H7 (cell line): ENCODE measurements around the gene FAM186B. TPM values are rescaled to one million over a fixed set of nuclear protein-coding genes. Genes with fewer than 3 reads are reported as not detected.

ENCODE experiments used
- DNase-seq: peaks from one replicate; pipeline ENCODE4 v3.0.0; 2012
- H3K27me3 ChIP-seq: 2 replicates; pipeline ENCODE4 v1.6.0; 2011; ENCODE audit warnings: mild to moderate bottlenecking, low read length; ENCODE audit not compliant: control insufficient read depth, insufficient read depth
- H3K36me3 ChIP-seq: replicated peaks from 2 replicates; pipeline ENCODE4 v1.5.1; 2011; ENCODE audit warnings: low read length; ENCODE audit not compliant: control insufficient read depth, insufficient read depth
- H3K4me3 ChIP-seq: 2 replicates; pipeline ENCODE4 v1.5.1; 2011; ENCODE audit warnings: low read depth, mild to moderate bottlenecking, control low read depth, low read length, moderate library complexity; ENCODE audit not compliant: insufficient read depth
- total RNA-seq: library from RNA; depleted of rRNA; stranded (reverse); fragments of >200 nt; shearing (Covaris generic); gene quantifications from 2 replicates; pipeline ENCODE4 v1.2.3, GENCODE V29; 2014

FAM186B gene
- total RNA-seq, 1 experiment from 2014 or later: 0.21 TPM

DNA sequence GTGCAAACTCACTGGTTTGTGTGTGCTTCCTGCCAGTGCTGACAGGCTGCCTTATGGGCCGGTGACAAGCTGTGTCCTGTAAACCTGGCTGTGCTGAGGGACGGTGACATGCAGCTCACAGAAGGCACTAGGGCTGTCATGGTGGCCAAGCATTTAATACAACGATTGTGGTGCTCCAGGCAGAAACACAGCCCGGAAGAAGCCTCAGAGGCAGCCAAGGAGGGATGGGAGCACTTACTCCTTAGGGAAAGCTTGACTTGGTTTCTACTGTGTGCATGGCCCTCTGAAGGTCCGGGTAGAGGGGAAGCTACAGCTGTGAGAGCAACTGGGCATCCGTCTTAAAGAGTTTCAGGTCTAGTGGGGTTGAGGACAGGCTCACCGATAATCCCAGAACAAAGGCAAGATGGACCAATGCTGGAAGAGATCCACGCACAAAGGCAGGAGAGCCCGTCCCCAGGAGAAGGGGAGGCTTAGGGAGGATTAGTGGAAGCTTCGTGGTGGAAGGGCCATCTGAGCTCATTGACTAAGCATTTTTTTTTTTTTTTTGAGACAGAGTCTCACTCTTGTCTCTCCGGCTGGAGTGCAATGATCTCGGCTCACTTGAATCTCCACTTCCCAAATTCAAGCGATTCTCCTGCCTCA lies 26.8 kb downstream of the FAM186B start:
- Histone ChIP-seq H3K36me3 (no peaks in the 10 kb centered on the region; the same call in none of the 2 replicates), H3K4me3 (no peak overlapping the region), H3K27me3 (no peaks in the 10 kb centered on the region)
- DNase-seq: no peak

DNA sequence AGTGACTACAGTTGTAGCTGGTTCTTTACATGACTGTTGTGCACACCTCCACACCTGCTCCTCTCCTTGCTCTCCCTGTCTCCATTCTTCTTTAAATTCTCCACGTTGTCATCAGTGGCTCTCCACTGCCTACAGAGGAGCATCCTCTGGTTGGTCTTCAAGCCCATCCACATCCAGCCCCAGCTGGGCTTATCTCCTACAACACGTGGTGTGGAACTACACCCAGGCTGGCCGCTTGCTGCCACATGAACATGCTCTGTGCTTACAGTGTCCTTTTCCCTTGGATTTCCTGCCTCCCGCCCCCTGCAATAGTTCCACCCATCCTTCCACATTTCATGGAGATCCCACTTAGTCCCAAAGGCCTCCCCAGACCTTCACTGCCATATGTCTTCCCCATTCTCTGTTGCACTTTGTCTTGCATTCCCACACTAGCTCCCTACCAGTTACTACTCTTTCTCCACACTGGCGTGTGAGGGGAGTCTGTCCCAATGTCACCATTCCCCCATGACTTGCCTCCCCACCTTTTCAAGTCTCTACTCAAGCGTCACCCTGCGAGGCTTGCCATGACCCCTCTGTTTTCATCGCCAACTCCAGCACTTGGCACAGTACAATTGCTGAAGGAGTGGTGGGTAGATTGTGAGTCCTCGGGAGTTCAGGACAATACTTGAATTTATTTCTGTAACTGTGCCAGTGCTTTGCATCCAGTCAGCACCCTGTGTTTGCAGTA lies 27.7 kb downstream of the FAM186B start:
- Histone ChIP-seq H3K4me3 (no peak overlapping the region), H3K36me3 (no peaks in the 10 kb centered on the region; the same call in 1 of the 2 replicates), H3K27me3 (no peaks in the 10 kb centered on the region)
- DNase-seq: no peak

DNA sequence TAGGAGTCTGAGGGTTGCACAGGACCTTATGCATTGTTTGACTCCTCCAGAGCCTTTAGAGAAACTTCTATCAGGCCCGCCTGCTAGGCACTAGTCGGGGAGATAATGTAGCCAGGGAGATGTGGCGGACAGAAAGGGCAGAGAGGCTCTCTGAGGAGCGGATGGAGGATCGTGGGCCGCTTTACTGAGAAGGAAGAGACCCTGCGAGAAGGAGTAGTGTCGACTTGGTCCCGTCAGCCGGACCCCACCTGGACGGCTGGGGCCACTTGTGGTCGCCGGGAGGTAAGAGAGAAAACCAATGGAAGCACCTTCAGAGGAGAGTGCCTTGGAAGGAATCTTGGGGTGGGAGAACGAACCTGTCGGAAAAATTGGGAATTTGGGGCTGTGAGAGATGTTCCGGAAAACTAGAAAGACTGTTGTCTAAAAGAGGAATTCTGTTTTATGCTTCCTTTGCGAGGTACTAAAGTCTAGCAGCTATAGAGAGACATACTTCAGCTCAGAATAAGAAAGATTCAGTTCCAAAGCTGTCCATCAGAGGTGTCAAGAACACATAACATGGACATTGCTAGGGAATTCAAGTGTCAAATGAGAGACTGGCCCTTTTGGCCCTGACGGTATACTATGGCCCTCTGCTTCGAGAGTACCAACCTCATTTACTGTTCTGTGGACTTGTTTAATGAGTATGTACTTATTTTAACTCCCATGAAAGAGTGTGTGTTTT lies 36.8 kb downstream of the FAM186B start:
- no peaks in the 10 kb centered on the region for H3K27me3 ChIP-seq
- peak overlapping the region; percentile 71 for H3K4me3 ChIP-seq
- H3K36me3 ChIP-seq: peaks cover 16% of the 10 kb centered on the region
- peak; percentile 45 for DNase-seq

DNA sequence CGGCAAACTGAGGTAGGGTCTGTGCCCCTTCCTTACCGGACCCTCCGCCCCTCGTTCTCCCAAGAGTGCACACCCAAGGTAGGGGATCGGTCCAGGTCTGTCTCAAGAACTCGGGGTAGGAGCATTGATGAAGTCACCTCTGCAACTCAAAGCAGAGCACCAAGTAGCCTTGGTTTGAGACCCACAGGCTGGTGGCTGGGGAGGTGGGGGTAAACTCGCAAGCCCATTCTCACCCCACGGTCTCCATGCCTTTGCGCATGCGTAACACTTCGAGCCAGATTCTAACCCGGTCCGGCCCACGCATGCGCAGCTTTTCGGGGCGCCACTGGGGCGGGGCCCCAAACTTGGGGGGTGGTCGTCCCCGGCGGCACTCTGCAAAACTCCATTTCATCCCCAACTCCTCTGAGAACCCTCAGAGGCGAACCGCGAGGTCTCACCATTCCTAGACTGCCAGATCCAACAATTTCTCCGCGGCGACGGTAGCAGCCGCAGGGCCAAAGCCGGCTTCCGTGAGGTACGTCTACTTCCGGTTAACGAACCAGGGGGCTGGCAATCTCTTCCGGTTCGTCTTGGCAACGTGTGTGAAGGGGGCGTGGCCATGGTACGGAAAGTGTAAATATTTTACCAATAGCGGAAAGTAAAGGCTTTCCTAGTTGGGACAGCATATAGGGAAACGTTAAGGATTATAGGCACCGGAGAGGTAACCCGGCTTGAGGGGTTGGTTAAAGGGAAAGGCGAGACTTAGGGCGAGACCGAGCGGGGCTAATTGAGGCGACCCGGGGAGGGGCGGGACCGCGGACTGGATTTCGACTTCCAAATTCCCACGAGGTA lies 37.6 kb downstream of the FAM186B start, which contains the start of gene MCRS1:
Gene MCRS1, minus strand, starts transcription at position 532 of the 831 bp plus-strand sequence. CDS start 1,411 bp downstream, outside the sequence.
- Histone ChIP-seq H3K4me3 (peak within 1 kb of the TSS; percentile 71), H3K36me3 (peaks cover 23% of the 10 kb centered on the region), H3K27me3 (no peaks in the 10 kb centered on the region)
- peak; percentile 98 for DNase-seq

DNA sequence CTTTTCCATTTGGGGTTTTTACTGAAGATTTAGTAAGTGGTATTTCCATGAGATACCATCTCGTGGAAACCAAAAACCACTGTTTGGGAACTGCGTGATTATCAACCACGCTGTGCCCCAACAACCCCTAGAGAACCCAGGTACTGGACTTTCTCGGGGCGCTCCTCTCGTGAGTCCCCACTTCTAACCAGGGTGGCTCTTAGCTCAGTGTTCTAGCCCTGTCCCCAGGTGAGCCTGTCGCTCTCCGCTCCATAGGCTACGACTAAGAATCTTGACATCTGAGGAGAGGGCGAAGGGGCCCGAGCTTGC lies 38.2 kb downstream of the FAM186B start:
- H3K36me3 ChIP-seq: peaks cover 28% of the 10 kb centered on the region
- H3K27me3 ChIP-seq: no peaks in the 10 kb centered on the region
- peak overlapping the region; percentile 71 for H3K4me3 ChIP-seq
- DNase-seq: no peak

DNA sequence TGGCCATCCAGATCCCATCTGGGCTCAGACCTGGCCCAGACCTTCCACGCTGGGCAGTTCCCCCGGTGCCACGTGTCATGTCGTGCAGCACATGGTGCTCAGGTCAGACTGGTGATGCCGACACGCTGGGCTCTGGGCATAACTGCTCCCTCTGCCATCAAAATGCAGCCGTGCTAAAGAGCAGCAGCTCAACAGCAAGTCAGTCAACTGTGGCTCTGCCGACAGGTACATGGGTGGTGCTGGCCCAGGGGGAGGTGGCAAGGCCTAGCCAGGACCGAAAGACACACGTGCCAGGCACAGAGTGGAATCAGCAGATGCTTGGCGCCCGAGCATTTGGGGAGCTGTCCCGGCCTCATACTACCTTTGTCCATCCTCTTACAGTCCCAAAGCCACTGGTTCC lies 39.1 kb downstream of the FAM186B start:
- Histone ChIP-seq H3K27me3 (no peaks in the 10 kb centered on the region), H3K36me3 (peaks cover 30% of the 10 kb centered on the region), H3K4me3 (no peak overlapping the region)
- no peak for DNase-seq

DNA sequence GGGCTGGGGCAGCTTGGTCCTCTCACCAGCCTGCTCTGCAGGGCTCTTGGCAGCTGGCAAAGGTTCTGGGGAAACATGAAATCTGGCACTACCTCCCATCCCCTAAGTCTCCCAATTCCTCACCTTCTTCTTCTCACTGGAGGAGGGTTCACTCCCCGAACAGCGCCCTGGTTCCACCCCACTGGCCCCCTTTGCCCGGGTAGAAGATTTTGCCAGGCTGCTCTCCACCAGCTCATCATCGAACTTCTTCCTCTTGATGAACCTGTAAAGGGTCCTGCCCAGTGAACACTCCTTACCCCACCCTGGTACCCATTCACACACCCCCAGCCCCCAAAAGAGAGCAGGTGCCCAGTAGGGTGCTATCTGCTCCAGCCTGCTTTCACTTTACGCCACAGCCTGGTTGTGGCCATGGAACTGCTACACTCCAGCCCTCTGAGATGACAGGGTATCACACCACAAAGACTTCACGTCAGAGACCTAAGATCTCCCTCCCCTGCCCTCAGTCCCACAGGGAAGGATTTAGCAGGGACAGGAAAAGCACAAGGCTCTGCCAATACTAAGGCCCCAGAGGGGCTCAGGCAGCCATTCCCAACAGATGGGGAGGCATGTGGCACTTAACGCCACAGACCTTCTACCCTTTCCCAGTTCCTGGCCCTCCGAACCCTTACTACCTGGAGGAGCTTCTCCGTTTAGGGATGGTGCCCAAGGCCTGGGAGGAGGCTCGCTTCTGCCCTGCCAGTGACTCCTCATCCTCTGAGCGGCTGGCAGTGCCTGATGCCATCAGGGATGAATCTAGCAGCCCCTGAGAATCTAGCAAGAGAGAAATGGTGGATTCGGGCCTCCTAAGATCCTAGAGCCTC lies 39.8 kb downstream of the FAM186B start:
- H3K36me3 ChIP-seq: peaks cover 36% of the 10 kb centered on the region
- DNase-seq: peak; percentile 14
- no peak overlapping the region for H3K4me3 ChIP-seq
- H3K27me3 ChIP-seq: no peaks in the 10 kb centered on the region

DNA sequence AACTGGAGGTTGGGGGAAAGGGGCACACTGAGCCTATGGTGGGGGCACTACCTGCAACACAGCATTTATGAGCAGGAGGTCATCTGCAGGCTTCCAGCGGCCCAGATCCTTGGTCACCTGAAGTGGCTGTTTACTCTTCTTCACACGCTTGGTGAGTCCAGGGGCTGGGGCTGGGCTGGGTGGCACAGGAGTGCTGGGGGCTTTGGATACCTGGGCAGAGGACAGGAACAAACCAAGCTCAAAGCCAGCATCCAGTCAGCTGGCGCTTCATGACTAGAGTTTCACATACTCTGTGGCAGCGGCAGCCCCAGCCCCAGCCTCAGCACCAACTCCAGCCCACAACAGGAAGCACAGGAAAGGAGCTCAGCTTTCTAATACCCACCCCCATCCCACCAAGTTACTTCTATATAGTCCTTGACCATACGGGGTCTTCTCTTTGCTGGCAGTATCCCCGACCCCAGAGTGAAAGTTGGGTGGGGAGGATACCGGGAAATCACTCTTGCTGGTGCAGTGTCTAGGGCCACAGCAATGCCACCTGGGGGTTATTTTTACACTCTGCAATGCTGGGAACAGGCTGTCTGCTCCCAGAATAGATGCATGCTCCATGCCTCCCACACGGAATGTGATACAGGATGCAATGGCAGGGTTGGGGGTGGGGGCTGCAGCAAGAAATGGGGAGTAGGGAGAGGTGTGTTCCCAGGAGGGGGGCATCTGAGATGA lies 40.6 kb downstream of the FAM186B start:
- H3K4me3 ChIP-seq: no peak overlapping the region
- H3K27me3 ChIP-seq: no peaks in the 10 kb centered on the region
- H3K36me3 ChIP-seq: peaks cover 42% of the 10 kb centered on the region
- no peak for DNase-seq

DNA sequence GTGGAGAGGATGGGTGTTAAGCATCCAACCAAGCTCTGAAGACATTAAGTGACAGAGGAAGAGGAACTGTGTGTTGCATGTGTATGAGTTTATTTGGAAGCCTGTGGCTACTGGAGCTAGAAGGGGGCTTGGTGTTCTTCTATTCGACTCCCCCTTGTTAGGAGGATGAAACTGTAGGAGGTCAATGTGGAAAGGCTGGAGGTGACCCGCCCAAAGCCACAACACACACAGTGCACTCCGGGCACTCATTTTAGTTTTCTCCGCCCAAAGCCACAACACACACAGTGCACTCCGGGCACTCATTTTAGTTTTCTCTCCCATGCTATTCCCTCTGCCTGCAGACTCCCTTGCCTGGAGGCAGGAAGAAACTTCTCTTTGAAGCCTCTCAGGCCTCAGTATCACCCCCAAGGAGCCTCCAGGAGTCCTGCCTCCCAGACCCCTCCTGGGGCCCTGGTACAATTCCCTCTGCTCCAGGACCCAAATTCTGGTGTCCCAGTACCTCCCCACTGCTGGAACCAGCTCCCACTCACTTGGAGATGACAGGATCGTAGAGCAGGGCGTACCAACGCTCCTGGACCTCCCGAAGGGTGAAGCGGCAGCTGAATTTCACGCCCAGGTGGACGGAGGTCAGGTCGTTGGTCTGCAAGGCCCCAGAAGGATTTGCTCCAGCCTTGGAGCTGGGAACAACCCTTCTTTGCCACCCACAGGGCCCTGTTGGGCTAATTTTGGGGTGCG lies 41.3 kb downstream of the FAM186B start:
- Histone ChIP-seq H3K4me3 (no peak overlapping the region), H3K27me3 (no peaks in the 10 kb centered on the region), H3K36me3 (peaks cover 48% of the 10 kb centered on the region)
- DNase-seq: no peak

DNA sequence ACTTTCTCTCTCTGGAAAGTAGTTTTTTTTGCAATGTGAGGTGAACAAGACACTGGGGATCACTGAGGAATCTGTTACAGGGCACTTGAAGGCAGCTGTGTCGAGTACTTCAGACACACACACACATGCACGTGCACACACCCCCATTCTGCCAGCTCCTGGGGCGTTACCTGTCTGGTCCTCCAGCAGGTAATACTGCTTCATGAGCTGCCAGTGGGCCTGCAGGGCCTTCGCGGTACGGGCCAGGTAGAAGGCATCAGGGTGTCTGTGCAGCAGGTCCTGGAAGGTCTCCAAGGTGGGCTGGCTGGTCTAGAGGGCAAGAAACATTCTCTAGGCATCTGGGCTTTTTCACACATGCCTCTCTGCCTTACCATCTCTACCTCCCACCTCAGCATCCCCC lies 42.6 kb downstream of the FAM186B start:
- H3K4me3 ChIP-seq: no peak overlapping the region
- no peaks in the 10 kb centered on the region for H3K27me3 ChIP-seq
- peaks cover 55% of the 10 kb centered on the region for H3K36me3 ChIP-seq
- DNase-seq: no peak

DNA sequence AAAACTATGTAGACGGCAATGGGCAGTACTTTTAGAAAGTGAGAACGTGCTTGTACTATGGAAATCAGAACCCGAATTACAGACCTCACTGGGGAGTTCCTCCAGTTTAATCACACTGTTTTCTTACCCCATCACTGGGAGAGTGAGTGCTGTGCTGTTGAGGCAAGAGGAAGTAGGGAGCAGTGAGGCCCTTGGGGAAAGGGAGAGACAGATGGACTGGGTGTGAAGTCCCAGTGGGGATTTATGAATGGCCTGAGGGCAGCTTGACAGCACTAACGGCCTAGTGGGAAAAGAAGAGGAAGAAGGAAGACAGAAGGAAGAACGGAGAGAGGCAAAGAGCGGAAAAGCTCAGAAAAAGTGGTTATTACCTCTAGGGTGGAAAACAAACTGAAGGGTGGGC lies 43.2 kb downstream of the FAM186B start:
- Histone ChIP-seq H3K4me3 (no peak overlapping the region), H3K27me3 (no peaks in the 10 kb centered on the region), H3K36me3 (peaks cover 55% of the 10 kb centered on the region)
- DNase-seq: no peak

DNA sequence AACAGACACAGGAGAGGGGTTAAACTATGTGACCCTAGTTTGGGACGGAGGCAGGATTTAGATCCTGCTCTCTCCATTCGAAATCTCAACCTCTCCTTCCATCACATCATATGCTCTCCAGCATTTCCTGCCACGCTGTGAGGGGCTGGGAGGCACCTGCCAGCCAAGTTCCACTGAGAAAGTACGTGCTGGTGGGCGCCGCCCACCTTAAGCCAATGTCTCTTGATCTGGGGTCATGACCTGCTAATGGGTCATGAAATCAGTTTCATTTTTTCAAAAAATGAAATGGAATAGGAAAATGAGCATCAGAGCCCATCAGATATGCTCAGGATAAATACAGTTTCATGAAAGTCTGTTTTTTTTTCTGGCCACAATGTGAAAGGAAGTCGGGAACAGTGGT lies 44.7 kb downstream of the FAM186B start:
- Histone ChIP-seq H3K27me3 (no peaks in the 10 kb centered on the region), H3K4me3 (no peak overlapping the region), H3K36me3 (peaks cover 54% of the 10 kb centered on the region)
- no peak for DNase-seq
